ENCODE measurements around the gene CIB2. TPM values are rescaled to one million over a fixed set of nuclear protein-coding genes. Genes with fewer than 3 reads are reported as not detected.

The CIB2 gene
- total and polyA plus RNA-seq, 2 donors (not counting 1 experiment from before 2014, with no cell fraction given) = 0.97 to 3.2 TPM

DNA sequence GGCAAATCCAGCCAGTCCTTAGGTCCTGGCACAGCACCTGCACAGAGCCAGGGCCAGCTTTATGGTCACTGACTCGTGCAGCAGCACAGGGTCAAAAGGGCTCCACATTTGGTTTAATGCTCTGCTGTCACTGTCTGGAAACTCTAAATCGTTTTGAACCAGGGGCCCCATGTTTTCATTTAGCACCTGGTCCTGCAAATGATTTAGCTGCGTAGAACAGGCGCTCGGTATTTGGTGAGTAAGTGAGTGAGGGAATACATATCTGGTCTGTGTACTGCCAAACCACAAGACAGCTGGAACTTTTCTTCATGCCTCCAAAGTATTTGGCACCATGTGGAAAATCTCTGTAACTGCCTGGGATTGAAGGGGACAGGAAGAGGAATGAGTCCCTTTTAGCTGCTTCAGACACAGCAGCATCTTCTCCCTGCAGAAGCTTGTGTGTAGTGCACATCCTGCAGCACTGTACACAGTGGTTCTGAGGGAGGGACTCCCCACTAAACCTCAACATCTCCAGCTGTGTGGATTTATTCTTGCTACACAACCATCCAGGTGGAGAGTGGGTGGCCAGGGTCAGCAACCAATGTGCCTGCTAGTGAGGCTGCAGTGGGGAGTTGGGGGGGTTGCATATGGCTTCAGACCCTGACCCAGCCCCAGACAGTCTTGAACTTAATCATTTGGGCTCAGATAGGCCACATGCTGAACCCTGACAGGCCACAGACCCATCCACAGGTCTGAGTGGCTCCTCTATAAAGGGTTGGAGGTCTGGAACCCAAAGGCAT lies 37.8 kb downstream of the CIB2 start:
- no peak for DNase-seq
- intact Hi-C loops (cut with micrococcal nuclease) = no loop called here
- Mint-ChIP-seq H3K4me3 (no peak overlapping the region), H3K4me1 (peaks cover 5% of the 10 kb centered on the region), H3K27ac (no peak overlapping the region), H3K27me3 (peaks cover 8% of the 10 kb centered on the region), H3K9me3 (ENCODE audit: insufficient read depth) (no peaks in the 10 kb centered on the region)
- H3K9me3 ChIP-seq (ENCODE audit: control extremely low read depth in 1 of 3, control insufficient read depth in 2 of 3, insufficient read depth in 1 of 3, low read length in 2 of 3) = no peaks in the 10 kb centered on the region
- TF ChIP-seq EZH2 (IDR thresholded peaks at IDR 0.05; ENCODE audit: borderline replicate concordance, insufficient read depth, low read depth, low read length, poor library complexity, severe bottlenecking) = no peak
- TF ChIP-seq, protein P1, sequence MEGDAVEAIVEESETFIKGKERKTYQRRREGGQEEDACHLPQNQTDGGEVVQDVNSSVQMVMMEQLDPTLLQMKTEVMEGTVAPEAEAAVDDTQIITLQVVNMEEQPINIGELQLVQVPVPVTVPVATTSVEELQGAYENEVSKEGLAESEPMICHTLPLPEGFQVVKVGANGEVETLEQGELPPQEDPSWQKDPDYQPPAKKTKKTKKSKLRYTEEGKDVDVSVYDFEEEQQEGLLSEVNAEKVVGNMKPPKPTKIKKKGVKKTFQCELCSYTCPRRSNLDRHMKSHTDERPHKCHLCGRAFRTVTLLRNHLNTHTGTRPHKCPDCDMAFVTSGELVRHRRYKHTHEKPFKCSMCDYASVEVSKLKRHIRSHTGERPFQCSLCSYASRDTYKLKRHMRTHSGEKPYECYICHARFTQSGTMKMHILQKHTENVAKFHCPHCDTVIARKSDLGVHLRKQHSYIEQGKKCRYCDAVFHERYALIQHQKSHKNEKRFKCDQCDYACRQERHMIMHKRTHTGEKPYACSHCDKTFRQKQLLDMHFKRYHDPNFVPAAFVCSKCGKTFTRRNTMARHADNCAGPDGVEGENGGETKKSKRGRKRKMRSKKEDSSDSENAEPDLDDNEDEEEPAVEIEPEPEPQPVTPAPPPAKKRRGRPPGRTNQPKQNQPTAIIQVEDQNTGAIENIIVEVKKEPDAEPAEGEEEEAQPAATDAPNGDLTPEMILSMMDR (IDR thresholded peaks at IDR 0.05) = no peak
- no peaks in the 10 kb centered on the region for H4K20me1 ChIP-seq (ENCODE audit: control insufficient read depth, insufficient read depth, low read length, poor library complexity, severe bottlenecking)
- WGBS (ENCODE audit: insufficient coverage) = 85% methylated on average over 3 of the region's 5 CpGs
- CTCF ChIA-PET = interaction anchor here (0.6 to 3.2 kb wide), 5 partner anchors 10 to 125 kb away, joined by 3 to 11 read pairs (median 4); no protein-coding TSS in a partner anchor
- no peak overlapping the region for H3K4me3 ChIP-seq (ENCODE audit: control extremely low read depth in 1 of 5, extremely low read depth in 1 of 5, insufficient read depth in 1 of 5, low read depth in 2 of 5, low read length in 4 of 5)
- no peak overlapping the region for H3K27ac ChIP-seq (ENCODE audit: low read length in 2 of 2)
- H2AFZ ChIP-seq (ENCODE audit: insufficient read depth, low read depth, low read length, poor library complexity, severe bottlenecking) = no peak overlapping the region
- peaks cover 0 to 4% (median 0%) of the 10 kb centered on the region in 4 experiments for H3K27me3 ChIP-seq (replicated peaks in 1 of 4; ENCODE audit: control extremely low read depth in 1 of 4, control insufficient read depth in 3 of 4, insufficient read depth in 4 of 4, low read length in 3 of 4)
- POLR2A ChIA-PET = no interaction called here
- no peaks in the 10 kb centered on the region for H3K79me2 ChIP-seq (ENCODE audit: control insufficient read depth, insufficient read depth, low read length)
- H3K4me2 ChIP-seq (replicated peaks; ENCODE audit: low read depth, low read length, poor library complexity, severe bottlenecking) = no peak overlapping the region
- no peak for ATAC-seq (ENCODE audit: low read depth)
- no peaks in the 10 kb centered on the region for H3K36me3 ChIP-seq (replicated peaks in 1 of 2; ENCODE audit: control extremely low read depth in 1 of 2, control insufficient read depth in 1 of 2, extremely low read depth in 1 of 2, insufficient read depth in 2 of 2, low read length in 1 of 2)
- peaks cover 0 to under 1% of the 10 kb centered on the region in 2 donors for H3K4me1 ChIP-seq (ENCODE audit: control insufficient read depth in 2 of 2, insufficient read depth in 2 of 2, low read length in 2 of 2)
- no peak overlapping the region for H3K9ac ChIP-seq (ENCODE audit: low read length)
